Smooth muscle cell (in vitro differentiated cells): ENCODE measurements around the gene NDUFA13. TPM values are rescaled to one million over a fixed set of nuclear protein-coding genes. Genes with fewer than 3 reads are reported as not detected.
A peak's percentile ranks its signal among the peaks of the same experiment; 100 is the strongest.

Source experiments
- DNase-seq: peaks from one replicate; lab custom pipeline; 2025; ENCODE audit not compliant: unreplicated experiment; lab: John Stamatoyannopoulos, UW
- H2AFZ ChIP-seq: fragments of 200-600 bp; sonication (generic); 2 replicates; pipeline ENCODE4 v1.6.0; 2016; ENCODE audit warnings: antibody characterized with exemption, low read depth, mild to moderate bottlenecking
- H3F3A ChIP-seq: fragments of 200-600 bp; sonication (generic); 2 replicates; pipeline ENCODE4 v1.6.0; 2017; ENCODE audit warnings: antibody characterized with exemption, low read depth
- H3K27ac ChIP-seq: fragments of 200-600 bp; sonication (generic); 2 replicates; pipeline ENCODE4 v1.5.1; 2016; ENCODE audit warnings: low read depth, mild to moderate bottlenecking
- H3K27me3 ChIP-seq: fragments of 200-600 bp; sonication (generic); 2 replicates; pipeline ENCODE4 v1.6.1; 2016; ENCODE audit warnings: low read depth, mild to moderate bottlenecking
- H3K36me3 ChIP-seq: fragments of 200-600 bp; sonication (generic); 2 replicates; pipeline ENCODE4 v1.5.1; 2016; ENCODE audit warnings: low read depth
- H3K4me1 ChIP-seq: fragments of 200-600 bp; sonication (generic); 2 replicates; pipeline ENCODE4 v1.5.1; 2016; ENCODE audit warnings: low read depth
- H3K4me2 ChIP-seq: fragments of 200-600 bp; sonication (generic); 2 replicates; pipeline ENCODE4 v1.6.0; 2016; ENCODE audit warnings: mild to moderate bottlenecking
- H3K4me3 ChIP-seq: fragments of 200-600 bp; sonication (generic); 2 replicates; pipeline ENCODE4 v1.5.1; 2016; ENCODE audit warnings: mild to moderate bottlenecking
- H3K79me2 ChIP-seq: fragments of 200-600 bp; sonication (generic); 2 replicates; pipeline ENCODE4 v1.6.0; 2016; ENCODE audit warnings: low read depth, mild to moderate bottlenecking
- H3K9ac ChIP-seq: fragments of 200-600 bp; sonication (generic); 2 replicates; pipeline ENCODE4 v1.6.0; 2016; ENCODE audit warnings: low read depth
- H3K9me3 ChIP-seq: fragments of 200-600 bp; sonication (generic); replicated peaks from 2 replicates; pipeline ENCODE4 v1.5.1; 2016; ENCODE audit warnings: low read depth
- H4K20me1 ChIP-seq: fragments of 200-600 bp; sonication (generic); 2 replicates; pipeline ENCODE4 v1.6.0; 2016; ENCODE audit warnings: low read depth
- WGBS: methylation state at CpG from one replicate; pipeline ENCODE4 v1.1.7; 2016; ENCODE audit warnings: low lambda C conversion rate; 5-methylcytosine and 5-hydroxymethylcytosine counted together
- polyA plus RNA-seq: library from polyadenylated mRNA; unstranded; fragments of >200 nt; fragmentation: Nextera tagmentation; extraction: Ambion mirVana; gene quantifications from 2 replicates; pipeline ENCODE4 v1.2.1, GENCODE V29; 2016
- total RNA-seq: library from RNA; depleted of rRNA; stranded (reverse); fragments of >200 nt; gene quantifications from 2 replicates; pipeline ENCODE4 v1.2.3, GENCODE V29; 2014
- TF ChIP-seq, protein P1 (sequence below): fragments of 200-600 bp; sonication (generic); IDR thresholded peaks from 2 replicates; pipeline ENCODE4 v1.5.1; 2017; ENCODE audit warnings: borderline replicate concordance, mild to moderate bottlenecking, antibody characterized with exemption; ENCODE audit not compliant: insufficient read depth, poor library complexity, severe bottlenecking

NDUFA13 gene
- total and polyA plus RNA-seq, 2 experiments from 2014 or later: 42.3 to 559 TPM

DNA sequence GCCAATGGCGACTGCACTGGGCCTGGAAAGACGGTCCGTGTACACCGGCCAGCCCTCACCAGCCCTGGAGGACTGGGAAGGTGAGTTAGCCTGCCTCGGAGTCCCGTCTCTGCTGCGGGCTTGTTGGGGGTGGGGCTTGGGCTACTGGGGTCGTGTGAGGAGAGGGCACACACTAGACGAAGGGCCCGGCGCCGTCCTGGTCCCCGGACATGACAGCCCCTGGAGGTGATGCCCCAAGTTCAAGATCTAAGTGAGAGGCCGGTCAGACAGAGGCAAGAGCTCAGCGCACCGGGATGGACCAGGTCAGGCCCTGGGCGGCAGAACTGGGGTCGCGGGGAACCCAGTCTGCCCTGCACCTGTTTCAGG, 23.7 kb downstream of the NDUFA13 start:
- H3K27me3 ChIP-seq: no peaks in the 10 kb centered on the region
- H3K9ac ChIP-seq: no peak overlapping the region
- H3K36me3 ChIP-seq: no peaks in the 10 kb centered on the region
- H3K79me2 ChIP-seq: no peaks in the 10 kb centered on the region
- 88% methylated on average over 19 of the region's 19 CpGs for WGBS
- no peaks in the 10 kb centered on the region for H4K20me1 ChIP-seq
- no peak overlapping the region for H3K4me2 ChIP-seq
- DNase-seq: no peak
- H3K4me1 ChIP-seq: peaks cover 4% of the 10 kb centered on the region
- H3F3A ChIP-seq: no peaks in the 10 kb centered on the region
- H3K9me3 ChIP-seq: no peaks in the 10 kb centered on the region
- no peak overlapping the region for H2AFZ ChIP-seq
- TF ChIP-seq, protein P1, sequence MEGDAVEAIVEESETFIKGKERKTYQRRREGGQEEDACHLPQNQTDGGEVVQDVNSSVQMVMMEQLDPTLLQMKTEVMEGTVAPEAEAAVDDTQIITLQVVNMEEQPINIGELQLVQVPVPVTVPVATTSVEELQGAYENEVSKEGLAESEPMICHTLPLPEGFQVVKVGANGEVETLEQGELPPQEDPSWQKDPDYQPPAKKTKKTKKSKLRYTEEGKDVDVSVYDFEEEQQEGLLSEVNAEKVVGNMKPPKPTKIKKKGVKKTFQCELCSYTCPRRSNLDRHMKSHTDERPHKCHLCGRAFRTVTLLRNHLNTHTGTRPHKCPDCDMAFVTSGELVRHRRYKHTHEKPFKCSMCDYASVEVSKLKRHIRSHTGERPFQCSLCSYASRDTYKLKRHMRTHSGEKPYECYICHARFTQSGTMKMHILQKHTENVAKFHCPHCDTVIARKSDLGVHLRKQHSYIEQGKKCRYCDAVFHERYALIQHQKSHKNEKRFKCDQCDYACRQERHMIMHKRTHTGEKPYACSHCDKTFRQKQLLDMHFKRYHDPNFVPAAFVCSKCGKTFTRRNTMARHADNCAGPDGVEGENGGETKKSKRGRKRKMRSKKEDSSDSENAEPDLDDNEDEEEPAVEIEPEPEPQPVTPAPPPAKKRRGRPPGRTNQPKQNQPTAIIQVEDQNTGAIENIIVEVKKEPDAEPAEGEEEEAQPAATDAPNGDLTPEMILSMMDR: no peak
- no peak overlapping the region for H3K27ac ChIP-seq
- no peak overlapping the region for H3K4me3 ChIP-seq

DNA sequence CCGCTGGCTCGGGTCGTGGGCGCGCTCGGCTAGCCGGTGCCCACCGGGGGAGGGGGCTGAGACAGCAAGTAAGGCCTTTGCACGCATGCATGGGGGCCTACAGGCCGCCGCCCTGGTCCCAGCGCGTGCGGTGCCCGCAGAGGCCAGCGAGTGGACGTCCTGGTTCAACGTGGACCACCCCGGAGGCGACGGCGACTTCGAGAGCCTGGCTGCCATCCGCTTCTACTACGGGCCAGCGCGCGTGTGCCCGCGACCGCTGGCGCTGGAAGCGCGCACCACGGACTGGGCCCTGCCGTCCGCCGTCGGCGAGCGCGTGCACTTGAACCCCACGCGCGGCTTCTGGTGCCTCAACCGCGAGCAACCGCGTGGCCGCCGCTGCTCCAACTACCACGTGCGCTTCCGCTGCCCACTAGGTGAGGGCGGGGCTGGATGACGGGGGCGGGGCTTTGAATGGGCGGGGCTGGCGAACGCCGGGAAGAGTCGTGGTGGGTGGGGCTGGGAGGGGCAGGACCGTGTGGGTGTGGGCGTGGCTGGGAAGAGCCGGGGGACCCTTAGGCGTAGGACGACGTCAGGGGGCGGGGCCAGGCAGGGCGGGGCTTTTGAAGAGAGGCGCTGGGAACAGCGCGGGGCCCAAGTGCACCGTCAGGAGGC, 24.2 kb downstream of the NDUFA13 start:
- H3K9ac ChIP-seq: no peak overlapping the region
- no peaks in the 10 kb centered on the region for H4K20me1 ChIP-seq
- no peak for DNase-seq
- no peak overlapping the region for H3K27ac ChIP-seq
- H3K4me3 ChIP-seq: no peak overlapping the region
- H3K9me3 ChIP-seq: no peaks in the 10 kb centered on the region
- TF ChIP-seq, protein P1: no peak
- H3F3A ChIP-seq: no peaks in the 10 kb centered on the region
- no peaks in the 10 kb centered on the region for H3K79me2 ChIP-seq
- no peak overlapping the region for H2AFZ ChIP-seq
- WGBS: 88% methylated on average over 42 of the region's 74 CpGs
- peaks cover 4% of the 10 kb centered on the region for H3K4me1 ChIP-seq
- no peaks in the 10 kb centered on the region for H3K27me3 ChIP-seq
- peak overlapping the region; percentile 76 for H3K4me2 ChIP-seq
- no peaks in the 10 kb centered on the region for H3K36me3 ChIP-seq

DNA sequence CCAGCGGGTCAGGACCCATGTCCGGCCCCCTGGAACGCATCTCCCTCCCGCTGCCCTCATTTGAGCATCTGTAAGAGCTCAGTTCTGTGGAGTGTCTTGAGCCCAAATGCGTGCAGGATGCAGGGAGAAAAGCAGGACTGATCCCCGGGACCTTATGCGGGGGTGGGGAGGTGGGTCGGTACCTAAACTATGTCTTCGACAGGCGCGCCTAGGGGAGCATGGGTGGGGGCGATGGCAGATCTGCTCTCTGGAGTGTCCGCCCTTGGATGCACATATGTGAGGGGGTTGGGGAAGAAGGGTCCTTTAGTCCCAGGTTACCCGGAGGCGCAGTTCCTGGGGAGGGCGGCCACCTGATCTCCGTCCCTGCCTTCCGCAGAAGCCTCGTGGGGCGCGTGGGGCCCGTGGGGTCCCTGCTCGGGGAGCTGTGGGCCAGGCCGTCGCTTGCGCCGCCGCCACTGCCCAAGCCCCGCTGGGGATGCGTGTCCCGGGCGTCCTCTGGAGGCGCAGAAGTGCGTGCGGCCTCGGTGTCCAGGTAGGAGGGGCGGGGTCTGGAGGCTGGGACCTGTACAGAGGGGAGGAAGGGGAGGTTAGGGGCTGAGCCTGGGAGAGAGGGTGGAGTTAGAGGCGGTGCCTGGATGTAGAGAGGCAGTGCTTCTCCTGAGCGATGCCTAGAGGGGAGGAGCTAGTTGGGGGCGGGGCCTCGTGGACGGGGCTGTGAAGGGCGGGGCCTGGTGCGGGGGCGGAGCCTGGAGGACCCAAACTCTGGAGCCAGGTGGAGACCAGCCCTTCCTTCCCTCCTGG, 24.9 kb downstream of the NDUFA13 start:
- DNase-seq: no peak
- no peaks in the 10 kb centered on the region for H3K36me3 ChIP-seq
- H3K9ac ChIP-seq: no peak overlapping the region
- peaks cover 4% of the 10 kb centered on the region for H3K4me1 ChIP-seq
- 37% methylated on average over 30 of the region's 45 CpGs for WGBS
- peak overlapping the region; percentile 76 for H3K4me2 ChIP-seq
- no peaks in the 10 kb centered on the region for H4K20me1 ChIP-seq
- H3K27me3 ChIP-seq: no peaks in the 10 kb centered on the region
- H3K79me2 ChIP-seq: no peaks in the 10 kb centered on the region
- no peaks in the 10 kb centered on the region for H3F3A ChIP-seq
- TF ChIP-seq, protein P1: no peak
- no peak overlapping the region for H3K27ac ChIP-seq
- no peaks in the 10 kb centered on the region for H3K9me3 ChIP-seq
- no peak overlapping the region for H3K4me3 ChIP-seq
- H2AFZ ChIP-seq: no peak overlapping the region

- Histone ChIP-seq H3F3A (no peaks in the 10 kb centered on the region), H3K4me3 (no peak overlapping the region), H3K4me2 (no peak overlapping the region), H3K27ac (no peak overlapping the region), H3K4me1 (peaks cover 4% of the 10 kb centered on the region), H3K36me3 (no peaks in the 10 kb centered on the region), H3K9me3 (no peaks in the 10 kb centered on the region), H3K9ac (no peak overlapping the region), H3K79me2 (no peaks in the 10 kb centered on the region), H2AFZ (no peak overlapping the region), H3K27me3 (no peaks in the 10 kb centered on the region), H4K20me1 (no peaks in the 10 kb centered on the region)
- 85% methylated on average over 15 of the region's 16 CpGs for WGBS
- no peak for DNase-seq
- TF ChIP-seq, protein P1: no peak
These were observed 25.6 kb downstream of the NDUFA13 start for GRCh38 chr19:19541616-19542015.
